Activated T-cell treated with anti-CD3 and anti-CD28 coated beads, Interleukin-2, amount 50 U/mL, for 72 hours (primary cell): ENCODE measurements around the gene WRAP53. TPM values are rescaled to one million over a fixed set of nuclear protein-coding genes. Genes with fewer than 3 reads are reported as not detected.
"Not testable (repeated sequence)": the region's sequence is repeated elsewhere in the genome, so short reads cannot be mapped to it uniquely, and the experiment has no call there.

ENCODE experiments used
- ATAC-seq, 2 donors: fragments of 150-1000 bp; cut with Tn5 transposase; replicated peaks in 1 of 2; 2 replicates each; pipeline ENCODE4 v1.10.0; 2021; ENCODE audit warnings: moderate library complexity in 2 of 2, mild to moderate bottlenecking in 1 of 2
- DNase-seq, 2 donors: peaks; one replicate each; pipeline ENCODE4 v3.0.0; 2021 to 2022; ENCODE audit warnings: mixed read lengths in 1 of 2
- H3K27ac Mint-ChIP-seq: one replicate; pipeline ENCODE4 v1.8.0; 2022; ENCODE audit warnings: mild to moderate bottlenecking, moderate library complexity, mixed read lengths
- H3K27me3 Mint-ChIP-seq: one replicate; pipeline ENCODE4 v1.8.0; 2022; ENCODE audit warnings: low read depth, mixed read lengths
- H3K36me3 Mint-ChIP-seq, 2 donors: one replicate each; pipeline ENCODE4 v1.8.0; 2022; ENCODE audit warnings: mixed read lengths in 2 of 2, mild to moderate bottlenecking in 1 of 2; ENCODE audit not compliant: insufficient read depth in 2 of 2
- H3K4me1 Mint-ChIP-seq: one replicate; pipeline ENCODE4 v1.8.0; 2022; ENCODE audit warnings: low read depth, mixed read lengths
- H3K4me3 Mint-ChIP-seq, 2 donors: one replicate each; pipeline ENCODE4 v1.8.0; 2022; ENCODE audit warnings: mild to moderate bottlenecking in 2 of 2, mixed read lengths in 2 of 2, moderate library complexity in 2 of 2
- H3K9me3 Mint-ChIP-seq, 2 donors: one replicate each; pipeline ENCODE4 v1.8.0; 2022; ENCODE audit warnings: mixed read lengths in 2 of 2
- total RNA-seq, 2 donors: library from RNA; stranded (reverse); gene quantifications; one replicate each; pipeline ENCODE4 v1.2.3, GENCODE V29; 2022

WRAP53 gene
- 10 to 100 TPM; 19.0 to 26.7 TPM for total RNA-seq

DNA sequence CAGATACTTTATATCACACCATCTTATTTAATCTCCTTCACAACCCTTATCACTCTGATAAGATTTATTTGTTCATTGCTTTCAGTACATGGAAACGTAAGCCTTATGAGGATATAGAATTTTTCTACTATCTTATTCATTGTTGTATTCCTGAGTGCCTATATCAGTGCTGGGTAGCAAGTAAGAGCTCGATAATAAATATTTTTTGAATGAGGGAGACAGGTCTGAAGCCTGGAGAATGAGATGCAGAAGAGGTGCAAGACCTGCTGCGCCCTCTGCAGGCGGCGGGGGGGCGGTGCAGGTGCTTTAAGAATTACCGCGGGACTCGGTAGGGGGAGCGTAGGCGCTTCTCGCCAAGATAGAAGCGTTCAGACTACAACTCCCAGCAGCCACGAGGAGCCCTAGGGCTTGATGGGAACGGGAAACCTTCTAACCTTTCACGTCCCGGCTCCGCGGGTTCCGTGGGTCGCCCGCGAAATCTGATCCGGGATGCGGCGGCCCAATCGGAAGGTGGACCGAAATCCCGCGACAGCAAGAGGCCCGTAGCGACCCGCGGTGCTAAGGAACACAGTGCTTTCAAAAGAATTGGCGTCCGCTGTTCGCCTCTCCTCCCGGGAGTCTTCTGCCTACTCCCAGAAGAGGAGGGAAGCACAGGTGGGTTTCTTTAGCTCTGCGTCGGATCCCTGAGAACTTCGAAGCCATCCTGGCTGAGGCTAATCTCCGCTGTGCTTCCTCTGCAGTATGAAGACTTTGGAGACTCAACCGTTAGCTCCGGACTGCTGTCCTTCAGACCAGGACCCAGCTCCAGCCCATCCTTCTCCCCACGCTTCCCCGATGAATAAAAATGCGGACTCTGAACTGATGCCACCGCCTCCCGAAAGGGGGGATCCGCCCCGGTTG is at the start of gene WRAP53:
Gene WRAP53, plus strand, starts transcription at position 570 of the 900 bp plus-strand sequence. Its CDS starts 172 bp downstream, at position 742.
- Mint-ChIP-seq H3K4me1 (peaks cover 48% of the 10 kb centered on the region), H3K4me3 (peak within 1 kb of the TSS; percentile 88 to 97), H3K27ac (peak within 1 kb of the TSS; percentile 99), H3K27me3 (no peaks in the 10 kb centered on the region), H3K9me3 (no peaks in the 10 kb centered on the region), H3K36me3 (peaks cover 5 to 30% of the 10 kb centered on the region in 2 donors)
- ATAC-seq: peak; percentile 81
- peak; percentile 96 to 97 for DNase-seq

GRCh38 chr17:7640783-7641182 is 47.5 kb upstream of the WRAP53 start:
- H3K27ac Mint-ChIP-seq: no peak overlapping the region
- ATAC-seq: no peak
- H3K9me3 Mint-ChIP-seq: no peaks in the 10 kb centered on the region
- no peak for DNase-seq
- H3K36me3 Mint-ChIP-seq: no peaks in the 10 kb centered on the region
- peaks cover 9% of the 10 kb centered on the region for H3K4me1 Mint-ChIP-seq
- H3K4me3 Mint-ChIP-seq: no peak overlapping the region
- H3K27me3 Mint-ChIP-seq: no peaks in the 10 kb centered on the region

DNA sequence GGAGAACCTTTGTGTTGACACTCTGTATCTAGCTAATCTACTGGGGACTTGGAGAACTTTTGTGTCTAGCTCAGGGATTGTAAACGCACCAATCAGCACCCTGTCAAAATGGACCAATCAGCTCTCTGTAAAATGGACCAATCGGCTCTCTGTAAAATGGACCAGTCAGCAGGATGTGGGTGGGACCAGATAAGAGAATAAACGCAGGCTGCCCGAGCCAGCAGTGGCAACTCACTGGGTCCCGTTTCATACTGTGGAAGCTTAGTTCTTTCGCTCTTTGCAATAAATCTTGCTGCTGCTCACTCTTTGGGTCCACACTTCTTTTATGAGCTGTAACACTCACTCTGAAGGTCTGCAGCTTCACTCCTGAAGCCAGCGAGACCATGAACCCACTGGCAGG is 46.6 kb upstream of the WRAP53 start:
- H3K9me3 Mint-ChIP-seq, H3K27ac Mint-ChIP-seq, H3K4me1 Mint-ChIP-seq, ATAC-seq, H3K36me3 Mint-ChIP-seq, H3K27me3 Mint-ChIP-seq: not testable (repeated sequence)
- H3K4me3 Mint-ChIP-seq: peak overlapping the region; percentile 51 to 71
- peak in 1 of 2 donors; percentile 29 for DNase-seq

- no peaks in the 10 kb centered on the region for H3K9me3 Mint-ChIP-seq
- no peaks in the 10 kb centered on the region for H3K36me3 Mint-ChIP-seq
- H3K4me3 Mint-ChIP-seq: no peak overlapping the region
- no peak overlapping the region for H3K27ac Mint-ChIP-seq
- H3K27me3 Mint-ChIP-seq: peaks cover 9% of the 10 kb centered on the region
- DNase-seq (no peak), ATAC-seq (peak in 1 of 2 donors; percentile 45)
- peaks cover 10% of the 10 kb centered on the region for H3K4me1 Mint-ChIP-seq
Measured at GRCh38 chr17:7644775-7645174, 43.5 kb upstream of the WRAP53 start.

GRCh38 chr17:7646457-7646856 is 41.8 kb upstream of the WRAP53 start:
- DNase-seq (no peak), ATAC-seq (no peak)
- Mint-ChIP-seq H3K36me3 (no peaks in the 10 kb centered on the region), H3K4me3 (no peak overlapping the region), H3K27me3 (peaks cover 26% of the 10 kb centered on the region), H3K4me1 (peaks cover 26% of the 10 kb centered on the region), H3K27ac (no peak overlapping the region), H3K9me3 (no peaks in the 10 kb centered on the region)

- H3K4me3 Mint-ChIP-seq: no peak overlapping the region
- H3K4me1 Mint-ChIP-seq: peaks cover 22% of the 10 kb centered on the region
- H3K27me3 Mint-ChIP-seq: peaks cover 31% of the 10 kb centered on the region
- H3K36me3 Mint-ChIP-seq: no peaks in the 10 kb centered on the region
- H3K9me3 Mint-ChIP-seq: no peaks in the 10 kb centered on the region
- H3K27ac Mint-ChIP-seq: no peak overlapping the region
- DNase-seq (no peak), ATAC-seq (no peak)
Measured at GRCh38 chr17:7647018-7647417, 41.3 kb upstream of the WRAP53 start.

- H3K27ac Mint-ChIP-seq: peak within 1 kb of the TSS; percentile 1
Measured at GRCh38 chr17:7650509-7651096, 37.7 kb upstream of the WRAP53 start, which contains the start of gene ATP1B2. Gene ATP1B2 (plus strand): TSS chr17:7650926. CDS start chr17:7651519, 593 bp downstream.

GRCh38 chr17:7651097-7651664 is 37.1 kb upstream of the WRAP53 start:
- Mint-ChIP-seq H3K36me3 (no peaks in the 10 kb centered on the region), H3K4me1 (peaks cover 17% of the 10 kb centered on the region), H3K9me3 (no peaks in the 10 kb centered on the region), H3K27ac (no peak overlapping the region), H3K4me3 (peak overlapping the region; percentile 85 to 96), H3K27me3 (peaks cover 45% of the 10 kb centered on the region)
- no peak for DNase-seq
- ATAC-seq: peak; percentile 4 to 8

More at GRCh38 chr17:7650509-7651096, 37.7 kb upstream of the WRAP53 start, which contains the start of gene ATP1B2:
- ATAC-seq (peak; percentile 90 to 92), DNase-seq (peak; percentile 72 to 84)
- H3K27me3 Mint-ChIP-seq: peaks cover 48% of the 10 kb centered on the region
- no peaks in the 10 kb centered on the region for H3K36me3 Mint-ChIP-seq
- H3K4me1 Mint-ChIP-seq: peaks cover 17% of the 10 kb centered on the region
- no peaks in the 10 kb centered on the region for H3K9me3 Mint-ChIP-seq
- H3K4me3 Mint-ChIP-seq: peak within 1 kb of the TSS; percentile 85 to 96

GRCh38 chr17:7651665-7652387 is 36.5 kb upstream of the WRAP53 start:
- no peak for ATAC-seq
- DNase-seq: no peak
- Mint-ChIP-seq H3K9me3 (no peaks in the 10 kb centered on the region), H3K4me1 (peaks cover 17% of the 10 kb centered on the region), H3K27me3 (peaks cover 42% of the 10 kb centered on the region), H3K27ac (no peak overlapping the region), H3K4me3 (peak overlapping the region; percentile 33 to 85), H3K36me3 (no peaks in the 10 kb centered on the region)

DNA sequence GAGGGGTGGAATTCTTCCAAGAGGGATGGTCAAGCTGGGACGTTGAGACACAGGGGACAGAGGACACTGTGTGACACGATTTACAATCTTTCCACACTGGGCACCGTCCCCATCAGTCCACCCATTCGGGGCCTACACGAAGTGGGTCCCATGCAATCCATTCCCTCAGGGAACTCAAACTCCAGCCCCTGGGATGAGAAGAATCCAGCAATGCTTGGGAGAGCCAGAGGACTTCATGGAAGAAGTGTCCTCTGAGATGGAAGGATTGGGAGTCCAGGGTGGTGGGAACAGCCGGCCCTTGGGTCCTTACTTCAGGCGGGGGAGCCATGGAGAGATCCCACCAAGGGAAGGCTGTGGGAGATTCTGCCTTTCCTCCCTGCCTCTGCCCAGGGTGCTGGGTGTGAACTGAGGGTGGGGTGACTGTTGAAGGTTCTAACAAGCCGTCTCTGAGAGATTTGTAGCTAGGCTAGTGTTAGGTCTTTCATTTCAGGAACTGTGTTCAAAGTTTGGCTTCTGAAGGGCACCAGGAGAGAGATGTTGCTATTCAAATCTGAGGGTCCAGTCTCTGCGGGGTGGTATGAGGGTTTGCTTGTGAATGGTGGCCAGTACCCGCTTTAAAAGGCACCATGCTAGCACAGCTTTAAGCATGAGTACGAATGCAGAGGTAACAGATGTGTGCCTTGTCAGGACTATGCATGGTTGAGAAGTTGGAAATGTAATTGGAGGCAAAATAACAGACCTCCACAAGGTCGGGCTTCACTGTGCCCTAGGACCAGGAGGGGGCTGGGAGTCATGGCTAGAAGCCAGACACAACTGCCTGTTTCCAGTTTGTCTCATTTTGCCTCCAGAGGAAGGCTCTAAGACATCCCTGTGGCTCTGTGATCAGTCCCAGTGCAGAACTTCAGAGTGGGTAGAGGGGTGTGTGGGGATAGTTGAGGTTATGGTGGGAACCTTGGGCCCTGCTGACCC is 35.6 kb upstream of the WRAP53 start:
- no peak overlapping the region for H3K27ac Mint-ChIP-seq
- no peaks in the 10 kb centered on the region for H3K36me3 Mint-ChIP-seq
- H3K9me3 Mint-ChIP-seq: no peaks in the 10 kb centered on the region
- DNase-seq: no peak
- no peak for ATAC-seq
- peaks cover 42% of the 10 kb centered on the region for H3K27me3 Mint-ChIP-seq
- no peak overlapping the region for H3K4me3 Mint-ChIP-seq
- H3K4me1 Mint-ChIP-seq: peaks cover 17% of the 10 kb centered on the region

DNA sequence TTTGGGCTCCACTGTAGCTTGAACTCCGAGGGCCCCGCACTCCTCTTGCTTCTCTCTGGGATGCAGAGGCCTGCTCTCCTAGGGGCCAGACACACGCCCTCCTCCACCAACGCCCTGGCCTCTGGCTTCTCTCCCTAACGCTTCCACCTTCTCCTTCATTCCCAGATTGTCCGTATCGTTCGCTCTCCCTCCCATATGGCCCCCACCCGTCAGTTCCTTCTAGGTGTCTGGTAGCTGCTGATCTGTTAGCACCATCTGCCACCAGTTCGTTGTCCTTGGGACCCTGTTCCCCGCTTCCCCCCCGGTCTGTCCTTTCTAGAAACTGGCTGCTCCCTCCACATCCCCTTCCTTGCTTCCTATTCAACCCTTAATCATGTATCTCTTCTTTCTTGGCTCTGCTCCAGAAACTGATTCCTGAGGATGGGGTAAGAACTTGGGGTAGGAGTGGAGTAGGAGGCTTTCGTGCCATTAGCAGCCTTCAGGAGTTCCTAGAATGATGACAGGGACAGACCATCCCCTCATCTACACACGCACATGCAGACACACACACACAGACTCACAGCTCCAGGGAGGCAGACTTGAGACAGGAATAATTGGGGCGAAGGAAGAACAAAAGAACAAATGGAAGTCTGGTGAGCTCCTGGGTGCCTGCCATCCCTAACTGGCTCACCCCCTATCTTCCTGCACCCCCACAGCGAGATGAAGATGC is 33.3 kb upstream of the WRAP53 start:
- no peaks in the 10 kb centered on the region for H3K36me3 Mint-ChIP-seq
- H3K9me3 Mint-ChIP-seq: no peaks in the 10 kb centered on the region
- no peak for DNase-seq
- no peak for ATAC-seq
- H3K27me3 Mint-ChIP-seq: peaks cover 37% of the 10 kb centered on the region
- no peak overlapping the region for H3K27ac Mint-ChIP-seq
- no peak overlapping the region for H3K4me3 Mint-ChIP-seq
- H3K4me1 Mint-ChIP-seq: peaks cover 14% of the 10 kb centered on the region
